ENCODE data around the gene SEMA4B.

- TF ChIP-seq CTCF (optimal IDR thresholded peaks at IDR 0.05 in 1 of 3, IDR thresholded peaks at IDR 0.05 in 1 of 3, conservative IDR thresholded peaks at IDR 0.05 in 1 of 3; ENCODE audit: extremely low read depth in 1 of 3, insufficient read depth in 2 of 3, low read length in 3 of 3): no peak
- no peak for TF ChIP-seq EZH2 (IDR thresholded peaks at IDR 0.05; ENCODE audit: low read length)
These were observed 35.3 kb upstream of the SEMA4B start for GRCh38 chr15:90165659-90166489.

Measured in keratinocyte (primary cell).